ENCODE data around the gene PXMP4.

The PXMP4 gene

DNA sequence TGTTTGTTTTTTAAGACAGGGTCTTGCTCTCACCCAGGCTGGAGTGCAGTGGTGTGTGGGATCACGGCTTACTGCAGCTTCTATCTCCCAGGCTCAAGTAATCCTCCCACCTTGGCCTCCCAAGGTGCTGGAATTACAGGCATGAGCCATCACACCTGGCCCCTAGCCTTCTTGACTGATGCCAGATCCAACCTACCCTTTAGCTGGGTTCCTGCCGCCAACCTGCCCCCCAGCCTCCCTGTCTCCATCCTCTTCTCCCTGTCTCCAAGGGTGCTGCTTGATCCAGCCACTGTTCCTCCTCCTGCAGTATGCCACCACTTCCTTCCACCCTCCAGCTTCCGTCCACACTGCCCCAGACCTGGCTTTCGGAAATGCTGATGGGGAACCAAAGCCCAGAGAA is 61.2 kb downstream of the PXMP4 start:
- no peak for DNase-seq
- Histone ChIP-seq H3K27ac (no peak overlapping the region), H3K4me3 (ENCODE audit: low read depth, low read length) (no peak overlapping the region), H3K27me3 (replicated peaks) (no peaks in the 10 kb centered on the region), H3K36me3 (replicated peaks) (no peaks in the 10 kb centered on the region)
- in situ Hi-C loops (cut with HindIII; ENCODE audit: low pct_ligation_motif_present, low sequenced_read_pairs): no loop called here
- TF ChIP-seq, protein P1, sequence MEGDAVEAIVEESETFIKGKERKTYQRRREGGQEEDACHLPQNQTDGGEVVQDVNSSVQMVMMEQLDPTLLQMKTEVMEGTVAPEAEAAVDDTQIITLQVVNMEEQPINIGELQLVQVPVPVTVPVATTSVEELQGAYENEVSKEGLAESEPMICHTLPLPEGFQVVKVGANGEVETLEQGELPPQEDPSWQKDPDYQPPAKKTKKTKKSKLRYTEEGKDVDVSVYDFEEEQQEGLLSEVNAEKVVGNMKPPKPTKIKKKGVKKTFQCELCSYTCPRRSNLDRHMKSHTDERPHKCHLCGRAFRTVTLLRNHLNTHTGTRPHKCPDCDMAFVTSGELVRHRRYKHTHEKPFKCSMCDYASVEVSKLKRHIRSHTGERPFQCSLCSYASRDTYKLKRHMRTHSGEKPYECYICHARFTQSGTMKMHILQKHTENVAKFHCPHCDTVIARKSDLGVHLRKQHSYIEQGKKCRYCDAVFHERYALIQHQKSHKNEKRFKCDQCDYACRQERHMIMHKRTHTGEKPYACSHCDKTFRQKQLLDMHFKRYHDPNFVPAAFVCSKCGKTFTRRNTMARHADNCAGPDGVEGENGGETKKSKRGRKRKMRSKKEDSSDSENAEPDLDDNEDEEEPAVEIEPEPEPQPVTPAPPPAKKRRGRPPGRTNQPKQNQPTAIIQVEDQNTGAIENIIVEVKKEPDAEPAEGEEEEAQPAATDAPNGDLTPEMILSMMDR (IDR thresholded peaks at IDR 0.05; ENCODE audit: low read depth, low read length, missing control alignments): no peak

GRCh38 chr20:33658510-33658909 is 61.6 kb downstream of the PXMP4 start:
- TF ChIP-seq, protein P1 (IDR thresholded peaks at IDR 0.05; ENCODE audit: low read depth, low read length, missing control alignments): no peak

DNA sequence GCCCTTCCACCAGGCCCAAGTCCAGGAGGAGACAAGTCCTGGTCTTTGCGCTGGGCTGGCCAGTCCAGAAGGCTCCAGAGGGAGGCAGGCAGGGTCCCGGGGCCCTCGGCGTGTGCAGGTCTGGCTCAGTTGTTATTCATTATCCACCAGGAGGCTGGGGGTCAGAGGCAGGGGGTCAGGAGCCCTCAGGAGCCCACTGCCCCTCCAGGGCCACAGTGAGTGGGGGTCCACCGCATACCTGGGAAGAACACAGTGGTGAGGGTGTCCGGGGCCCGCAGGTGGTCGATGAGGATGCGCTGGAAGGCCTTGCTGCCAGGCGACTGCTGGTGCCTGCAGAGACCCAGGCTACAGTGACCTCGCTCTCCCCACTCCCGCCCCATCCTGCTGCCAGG is 62.4 kb downstream of the PXMP4 start:
- no peak for DNase-seq
- in situ Hi-C loops (cut with HindIII; ENCODE audit: low pct_ligation_motif_present, low sequenced_read_pairs): no loop called here
- H3K4me3 ChIP-seq (ENCODE audit: low read depth, low read length): no peak overlapping the region
- TF ChIP-seq, protein P1 (IDR thresholded peaks at IDR 0.05; ENCODE audit: low read depth, low read length, missing control alignments): no peak
- no peaks in the 10 kb centered on the region for H3K36me3 ChIP-seq (replicated peaks)
- H3K27me3 ChIP-seq (replicated peaks): no peaks in the 10 kb centered on the region
- no peak overlapping the region for H3K27ac ChIP-seq

More at GRCh38 chr20:33658510-33658909, 61.6 kb downstream of the PXMP4 start:
- no peaks in the 10 kb centered on the region for H3K27me3 ChIP-seq (replicated peaks)
- no peak overlapping the region for H3K27ac ChIP-seq
- no peaks in the 10 kb centered on the region for H3K36me3 ChIP-seq (replicated peaks)
- in situ Hi-C loops (cut with HindIII; ENCODE audit: low pct_ligation_motif_present, low sequenced_read_pairs): no loop called here
- H3K4me3 ChIP-seq (ENCODE audit: low read depth, low read length): no peak overlapping the region
- DNase-seq: no peak

- in situ Hi-C loops (cut with HindIII; ENCODE audit: low pct_ligation_motif_present, low sequenced_read_pairs): no loop called here
- no peaks in the 10 kb centered on the region for H3K36me3 ChIP-seq (replicated peaks)
Observed at GRCh38 chr20:33656783-33657703, 63.1 kb downstream of the PXMP4 start.

GRCh38 chr20:33656010-33656782 is 63.9 kb downstream of the PXMP4 start:
- no peak for DNase-seq
- H3K4me3 ChIP-seq (ENCODE audit: low read depth, low read length): no peak overlapping the region
- H3K27me3 ChIP-seq (replicated peaks): no peaks in the 10 kb centered on the region
- TF ChIP-seq, protein P1 (IDR thresholded peaks at IDR 0.05; ENCODE audit: low read depth, low read length, missing control alignments): no peak
- in situ Hi-C loops (cut with HindIII; ENCODE audit: low pct_ligation_motif_present, low sequenced_read_pairs): no loop called here
- H3K27ac ChIP-seq: no peak overlapping the region
- no peaks in the 10 kb centered on the region for H3K36me3 ChIP-seq (replicated peaks)

More at GRCh38 chr20:33656783-33657703, 63.1 kb downstream of the PXMP4 start:
- no peaks in the 10 kb centered on the region for H3K27me3 ChIP-seq (replicated peaks)
- DNase-seq: no peak
- TF ChIP-seq, protein P1 (IDR thresholded peaks at IDR 0.05; ENCODE audit: low read depth, low read length, missing control alignments): no peak
- H3K4me3 ChIP-seq (ENCODE audit: low read depth, low read length): no peak overlapping the region
- H3K27ac ChIP-seq: no peak overlapping the region
